ENCODE measurements around the gene CLSTN2.

Gene CLSTN2

DNA sequence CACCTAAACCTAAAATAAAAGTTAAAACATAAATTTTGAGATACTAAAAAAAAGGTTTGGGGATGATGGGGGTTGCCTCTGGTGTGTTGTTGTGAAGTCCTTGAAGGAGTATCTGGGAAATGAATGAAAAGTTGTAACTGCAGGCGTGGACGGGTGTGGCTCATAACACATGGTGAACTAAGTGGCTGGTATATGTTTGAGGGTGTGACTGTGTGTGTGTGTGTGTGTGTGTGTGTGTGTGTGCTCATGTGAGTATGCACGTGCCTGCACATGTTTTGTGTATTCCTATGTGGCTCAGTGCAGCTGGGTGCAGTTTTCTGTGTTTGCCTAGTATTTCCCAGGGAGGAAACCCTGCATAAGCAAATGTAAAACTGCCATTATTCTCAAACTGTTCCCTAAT is 513.0 kb downstream of the CLSTN2 start:
- 90 to 100% methylated on average over 2 to 3 of the region's 3 CpGs for WGBS, 2 experiments (ENCODE audit: insufficient coverage in 2 of 2)
- Histone ChIP-seq H3K4me1 (ENCODE audit: control insufficient read depth, insufficient read depth, low read length, poor library complexity, severe bottlenecking) (no peaks in the 10 kb centered on the region), H3K36me3 (ENCODE audit: control insufficient read depth, insufficient read depth, low read length) (no peaks in the 10 kb centered on the region), H3K9me3 (ENCODE audit: control insufficient read depth, low read length) (no peaks in the 10 kb centered on the region), H3K27ac (ENCODE audit: low read depth, low read length, severe bottlenecking) (no peak overlapping the region), H3K4me3 (ENCODE audit: extremely low read depth, insufficient read depth, low read length, poor library complexity, severe bottlenecking) (no peak overlapping the region)

DNA sequence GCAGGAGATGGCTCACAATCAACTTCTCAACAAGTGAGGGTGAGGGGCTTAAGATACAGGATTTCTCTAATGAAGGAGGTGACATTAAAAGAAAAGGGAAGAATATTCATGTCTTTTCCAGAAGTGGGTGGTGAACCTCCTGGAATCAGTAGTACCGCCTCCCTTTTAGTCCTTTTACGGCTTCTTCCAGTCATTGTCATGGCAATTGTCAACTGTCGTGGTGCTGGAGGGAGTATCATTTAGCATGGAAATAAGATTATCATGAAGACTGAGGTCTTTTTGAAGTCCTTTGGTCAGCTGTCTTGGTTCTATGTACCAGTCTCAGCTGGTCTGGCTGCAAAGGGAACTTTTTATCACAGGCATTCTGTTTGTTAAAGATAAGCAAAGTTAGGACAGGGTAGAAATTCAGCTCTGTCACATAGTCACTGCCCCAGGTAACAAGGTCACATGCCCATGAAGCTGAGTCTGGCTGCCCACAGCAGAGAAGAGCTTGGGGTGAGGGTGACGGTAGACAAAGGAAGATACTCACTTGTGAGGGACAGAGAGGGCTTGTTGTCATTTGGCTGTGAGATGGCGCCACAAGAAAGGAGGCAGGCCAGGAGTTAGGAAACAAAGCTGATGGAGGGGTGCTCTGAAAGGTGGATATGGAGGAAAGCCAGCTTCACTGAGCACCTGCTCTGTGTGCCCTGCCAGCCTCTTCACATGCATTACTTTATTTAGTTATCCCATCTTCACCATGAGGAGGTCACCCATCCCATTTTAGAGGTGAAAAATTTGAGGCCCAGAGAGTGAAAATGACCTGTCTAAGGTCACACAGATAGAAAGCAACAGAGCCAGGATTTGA is 514.6 kb downstream of the CLSTN2 start:
- 87 to 93% methylated on average over 4 to 5 of the region's 5 CpGs for WGBS, 2 experiments (ENCODE audit: insufficient coverage in 2 of 2)
- Histone ChIP-seq H3K4me3 (ENCODE audit: extremely low read depth, insufficient read depth, low read length, poor library complexity, severe bottlenecking) (no peak overlapping the region), H3K9me3 (ENCODE audit: control insufficient read depth, low read length) (no peaks in the 10 kb centered on the region), H3K36me3 (ENCODE audit: control insufficient read depth, insufficient read depth, low read length) (no peaks in the 10 kb centered on the region), H3K27ac (ENCODE audit: low read depth, low read length, severe bottlenecking) (no peak overlapping the region), H3K4me1 (ENCODE audit: control insufficient read depth, insufficient read depth, low read length, poor library complexity, severe bottlenecking) (no peaks in the 10 kb centered on the region)

DNA sequence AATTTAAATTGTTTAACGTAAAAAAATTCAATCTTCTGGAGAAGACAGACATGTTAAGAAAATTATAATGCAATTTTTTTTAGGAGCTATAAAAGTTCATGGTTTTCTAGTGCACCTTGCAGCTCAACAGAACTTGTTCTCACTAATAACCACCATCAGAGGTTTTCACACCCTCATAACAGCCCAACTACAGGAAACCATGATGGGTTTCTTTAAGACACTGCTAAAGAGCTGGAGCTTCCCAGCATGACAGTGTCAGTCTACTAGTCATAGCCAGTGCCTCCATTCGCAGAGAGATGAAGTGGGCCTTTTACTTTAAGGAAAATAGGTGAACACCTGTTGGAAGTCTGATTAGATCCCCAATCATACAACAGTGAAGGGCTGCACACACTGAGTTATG is 518.8 kb downstream of the CLSTN2 start:
- no peak overlapping the region for H3K4me3 ChIP-seq (ENCODE audit: extremely low read depth, insufficient read depth, low read length, poor library complexity, severe bottlenecking)
- no peak overlapping the region for H3K27ac ChIP-seq (ENCODE audit: low read depth, low read length, severe bottlenecking)
- no peaks in the 10 kb centered on the region for H3K36me3 ChIP-seq (ENCODE audit: control insufficient read depth, insufficient read depth, low read length)
- H3K9me3 ChIP-seq (ENCODE audit: control insufficient read depth, low read length), result no peaks in the 10 kb centered on the region
- 100% methylated on average over 1 of the region's 2 CpGs; no CpG with 5 or more reads in 1 of the 2 experiments for WGBS, 2 experiments (ENCODE audit: insufficient coverage in 2 of 2)
- H3K4me1 ChIP-seq (ENCODE audit: control insufficient read depth, insufficient read depth, low read length, poor library complexity, severe bottlenecking), result no peaks in the 10 kb centered on the region

DNA sequence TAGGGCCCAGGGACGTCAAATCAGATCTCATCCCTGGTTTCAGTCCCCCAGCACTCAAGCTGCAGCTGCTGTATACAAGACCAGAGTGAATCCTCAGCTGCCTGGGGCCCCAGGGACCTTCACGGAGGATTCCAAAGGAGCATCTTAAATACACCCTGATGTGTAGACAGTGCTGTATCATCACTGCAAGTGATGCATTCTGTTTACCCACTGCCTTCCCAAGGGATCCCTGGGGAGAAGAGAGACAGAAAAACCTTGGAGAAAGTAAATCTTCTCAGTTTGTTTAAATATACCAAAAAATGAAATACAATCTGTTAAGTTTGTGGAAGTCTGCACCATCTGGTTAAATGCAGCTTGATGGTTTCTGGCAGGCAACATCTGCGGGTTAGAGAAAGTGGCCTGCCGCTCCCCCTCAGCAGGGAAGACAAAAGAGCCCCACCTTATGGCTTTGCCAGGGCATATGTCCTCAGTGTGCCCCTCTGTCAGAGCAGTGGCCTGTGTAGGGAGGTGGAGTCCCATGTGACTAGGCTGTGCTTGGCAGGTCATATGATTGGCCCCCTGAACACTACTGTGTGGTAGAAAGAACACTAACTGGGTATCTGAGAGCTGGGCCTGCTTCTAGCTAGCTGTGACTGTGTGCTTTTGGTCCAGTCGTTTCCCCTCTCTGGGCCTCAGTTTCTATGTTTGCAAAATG is 520.7 kb downstream of the CLSTN2 start:
- Histone ChIP-seq H3K4me1 (ENCODE audit: control insufficient read depth, insufficient read depth, low read length, poor library complexity, severe bottlenecking) (no peaks in the 10 kb centered on the region), H3K36me3 (ENCODE audit: control insufficient read depth, insufficient read depth, low read length) (no peaks in the 10 kb centered on the region), H3K4me3 (ENCODE audit: extremely low read depth, insufficient read depth, low read length, poor library complexity, severe bottlenecking) (no peak overlapping the region), H3K9me3 (ENCODE audit: control insufficient read depth, low read length) (no peaks in the 10 kb centered on the region), H3K27ac (ENCODE audit: low read depth, low read length, severe bottlenecking) (no peak overlapping the region)
- 91 to 93% methylated on average over 5 of the region's 5 CpGs for WGBS, 2 experiments (ENCODE audit: insufficient coverage in 2 of 2)

DNA sequence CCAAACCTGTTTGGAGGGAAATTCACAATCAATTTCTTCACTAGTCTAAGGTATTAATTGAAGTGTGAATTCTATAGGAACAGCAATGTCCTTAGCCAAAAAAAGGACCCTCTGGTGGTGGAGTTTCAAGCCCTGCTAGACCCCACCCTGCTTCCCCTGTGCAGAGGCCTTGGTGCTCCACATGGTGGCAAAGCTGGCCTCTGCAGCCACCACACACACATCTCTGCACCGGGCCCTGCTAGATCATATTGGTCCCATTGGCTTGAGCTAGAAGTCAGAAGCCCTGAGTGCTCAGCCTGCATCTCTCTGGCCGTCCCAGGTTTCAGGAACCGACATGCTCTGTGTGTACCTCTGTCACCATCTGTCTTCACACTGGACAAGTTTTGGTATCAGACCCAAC is 522.0 kb downstream of the CLSTN2 start:
- no peak overlapping the region for H3K27ac ChIP-seq (ENCODE audit: low read depth, low read length, severe bottlenecking)
- H3K4me3 ChIP-seq (ENCODE audit: extremely low read depth, insufficient read depth, low read length, poor library complexity, severe bottlenecking), result no peak overlapping the region
- H3K9me3 ChIP-seq (ENCODE audit: control insufficient read depth, low read length), result no peaks in the 10 kb centered on the region
- 88 to 90% methylated on average over 3 of the region's 3 CpGs for WGBS, 2 experiments (ENCODE audit: insufficient coverage in 2 of 2)
- H3K36me3 ChIP-seq (ENCODE audit: control insufficient read depth, insufficient read depth, low read length), result no peaks in the 10 kb centered on the region
- no peaks in the 10 kb centered on the region for H3K4me1 ChIP-seq (ENCODE audit: control insufficient read depth, insufficient read depth, low read length, poor library complexity, severe bottlenecking)

DNA sequence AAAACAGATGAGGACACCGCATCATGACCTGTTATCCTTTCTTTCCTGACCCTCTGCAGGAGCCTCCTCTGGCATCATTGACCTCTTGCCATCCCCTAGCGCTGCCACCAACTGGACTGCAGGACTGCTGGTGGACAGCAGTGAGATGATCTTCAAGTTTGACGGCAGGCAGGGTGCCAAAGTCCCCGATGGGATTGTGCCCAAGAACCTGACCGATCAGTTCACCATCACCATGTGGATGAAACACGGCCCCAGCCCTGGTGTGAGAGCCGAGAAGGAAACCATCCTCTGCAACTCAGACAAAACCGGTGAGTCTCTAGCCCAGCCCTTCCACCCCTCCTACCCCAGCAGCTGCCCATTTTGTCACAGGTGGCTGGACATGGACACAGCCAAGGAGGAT is 524.5 kb downstream of the CLSTN2 start:
- no peak overlapping the region for H3K4me3 ChIP-seq (ENCODE audit: extremely low read depth, insufficient read depth, low read length, poor library complexity, severe bottlenecking)
- WGBS, 2 experiments (ENCODE audit: insufficient coverage in 2 of 2), result 90 to 94% methylated on average over 7 to 8 of the region's 8 CpGs
- H3K27ac ChIP-seq (ENCODE audit: low read depth, low read length, severe bottlenecking), result no peak overlapping the region
- H3K9me3 ChIP-seq (ENCODE audit: control insufficient read depth, low read length), result no peaks in the 10 kb centered on the region
- no peaks in the 10 kb centered on the region for H3K36me3 ChIP-seq (ENCODE audit: control insufficient read depth, insufficient read depth, low read length)
- no peaks in the 10 kb centered on the region for H3K4me1 ChIP-seq (ENCODE audit: control insufficient read depth, insufficient read depth, low read length, poor library complexity, severe bottlenecking)

DNA sequence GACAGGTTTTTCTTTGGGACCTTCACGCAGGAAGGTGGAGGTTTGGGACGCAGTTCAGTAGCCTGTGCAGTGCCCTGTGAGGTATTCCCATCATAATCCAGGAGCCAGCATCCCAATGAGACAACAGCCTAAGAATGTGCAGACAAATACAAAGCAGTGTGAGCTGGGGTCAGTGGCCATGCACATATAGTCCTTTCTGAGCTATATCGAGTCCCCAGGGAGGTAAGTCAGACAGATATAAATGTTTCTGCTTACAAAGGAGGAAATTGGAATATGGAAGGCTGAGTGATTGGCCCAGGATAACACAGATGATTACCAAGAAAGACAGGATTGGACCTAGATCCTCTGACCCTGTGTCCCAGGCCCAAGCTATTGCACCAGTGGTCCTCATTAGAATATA is 526.3 kb downstream of the CLSTN2 start:
- H3K4me1 ChIP-seq (ENCODE audit: control insufficient read depth, insufficient read depth, low read length, poor library complexity, severe bottlenecking), result no peaks in the 10 kb centered on the region
- H3K27ac ChIP-seq (ENCODE audit: low read depth, low read length, severe bottlenecking), result no peak overlapping the region
- no peaks in the 10 kb centered on the region for H3K36me3 ChIP-seq (ENCODE audit: control insufficient read depth, insufficient read depth, low read length)
- no peak overlapping the region for H3K4me3 ChIP-seq (ENCODE audit: extremely low read depth, insufficient read depth, low read length, poor library complexity, severe bottlenecking)
- 90 to 92% methylated on average over 3 of the region's 3 CpGs for WGBS, 2 experiments (ENCODE audit: insufficient coverage in 2 of 2)
- H3K9me3 ChIP-seq (ENCODE audit: control insufficient read depth, low read length), result no peaks in the 10 kb centered on the region

DNA sequence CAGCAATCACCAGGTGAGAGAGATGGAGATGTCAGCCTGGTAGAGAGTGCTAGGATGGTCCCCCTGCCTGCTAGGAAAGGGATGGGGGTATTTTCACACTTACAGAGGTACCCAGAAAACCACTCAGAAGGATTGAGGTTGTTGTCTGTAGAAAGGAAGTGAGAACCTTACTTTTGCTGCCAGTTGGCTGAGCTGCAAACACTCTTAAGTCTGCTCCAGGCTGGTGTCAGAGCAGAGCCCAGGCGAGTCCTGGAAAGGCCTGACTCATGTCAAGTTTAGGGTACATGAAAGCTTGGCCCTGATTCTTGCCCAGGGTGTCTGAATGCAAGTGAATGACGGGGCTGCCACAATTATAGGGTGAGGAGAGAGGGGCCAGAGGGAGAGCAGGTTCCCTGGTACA is 528.4 kb downstream of the CLSTN2 start:
- Histone ChIP-seq H3K4me1 (ENCODE audit: control insufficient read depth, insufficient read depth, low read length, poor library complexity, severe bottlenecking) (peaks cover 6% of the 10 kb centered on the region), H3K4me3 (ENCODE audit: extremely low read depth, insufficient read depth, low read length, poor library complexity, severe bottlenecking) (no peak overlapping the region), H3K27ac (ENCODE audit: low read depth, low read length, severe bottlenecking) (no peak overlapping the region), H3K36me3 (ENCODE audit: control insufficient read depth, insufficient read depth, low read length) (no peaks in the 10 kb centered on the region), H3K9me3 (ENCODE audit: control insufficient read depth, low read length) (no peaks in the 10 kb centered on the region)
- WGBS, 2 experiments (ENCODE audit: insufficient coverage in 2 of 2), result 88 to 93% methylated on average over 2 of the region's 2 CpGs

DNA sequence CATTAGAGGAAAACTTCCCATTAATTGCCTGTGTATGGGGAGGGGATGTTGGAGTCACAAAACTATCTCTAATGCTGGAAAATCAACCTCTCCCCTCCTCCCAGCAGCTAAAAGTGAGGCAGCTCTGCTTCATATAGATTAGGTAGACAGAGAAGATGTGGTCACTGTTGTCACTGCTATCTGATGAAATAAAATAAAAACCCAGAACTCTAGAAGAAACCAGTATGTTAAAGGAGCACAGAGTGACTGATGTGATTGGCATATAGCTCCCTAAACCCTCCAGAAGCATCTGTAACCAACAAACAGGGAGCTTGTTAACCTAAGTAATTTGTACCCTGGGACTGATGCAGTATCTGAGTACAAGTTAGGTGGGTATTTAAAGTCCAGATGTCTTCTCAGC is 531.0 kb downstream of the CLSTN2 start:
- H3K9me3 ChIP-seq (ENCODE audit: control insufficient read depth, low read length), result no peaks in the 10 kb centered on the region
- H3K36me3 ChIP-seq (ENCODE audit: control insufficient read depth, insufficient read depth, low read length), result no peaks in the 10 kb centered on the region
- H3K4me1 ChIP-seq (ENCODE audit: control insufficient read depth, insufficient read depth, low read length, poor library complexity, severe bottlenecking), result peaks cover 6% of the 10 kb centered on the region
- no peak overlapping the region for H3K4me3 ChIP-seq (ENCODE audit: extremely low read depth, insufficient read depth, low read length, poor library complexity, severe bottlenecking)
- H3K27ac ChIP-seq (ENCODE audit: low read depth, low read length, severe bottlenecking), result no peak overlapping the region

DNA sequence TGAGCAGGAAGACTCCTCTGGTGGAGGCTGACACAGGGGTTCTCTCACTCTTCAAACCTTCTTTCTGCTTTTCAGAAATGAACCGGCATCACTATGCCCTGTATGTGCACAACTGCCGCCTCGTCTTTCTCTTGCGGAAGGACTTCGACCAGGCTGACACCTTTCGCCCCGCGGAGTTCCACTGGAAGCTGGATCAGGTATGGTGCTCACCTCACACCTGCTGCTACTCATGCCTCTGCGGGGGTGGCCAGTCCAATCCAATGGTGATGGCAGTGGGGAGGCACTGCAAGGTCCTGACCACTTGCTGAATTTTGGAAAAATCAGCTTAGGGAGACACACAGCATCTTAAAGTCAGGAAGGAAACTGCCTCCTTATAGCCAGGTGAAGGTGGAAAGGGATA is 531.5 kb downstream of the CLSTN2 start:
- peaks cover 6% of the 10 kb centered on the region for H3K4me1 ChIP-seq (ENCODE audit: control insufficient read depth, insufficient read depth, low read length, poor library complexity, severe bottlenecking)
- H3K9me3 ChIP-seq (ENCODE audit: control insufficient read depth, low read length), result no peaks in the 10 kb centered on the region
- 92 to 95% methylated on average over 5 to 8 of the region's 9 CpGs for WGBS, 2 experiments (ENCODE audit: insufficient coverage in 2 of 2)
- H3K27ac ChIP-seq (ENCODE audit: low read depth, low read length, severe bottlenecking), result no peak overlapping the region
- no peaks in the 10 kb centered on the region for H3K36me3 ChIP-seq (ENCODE audit: control insufficient read depth, insufficient read depth, low read length)
- no peak overlapping the region for H3K4me3 ChIP-seq (ENCODE audit: extremely low read depth, insufficient read depth, low read length, poor library complexity, severe bottlenecking)

DNA sequence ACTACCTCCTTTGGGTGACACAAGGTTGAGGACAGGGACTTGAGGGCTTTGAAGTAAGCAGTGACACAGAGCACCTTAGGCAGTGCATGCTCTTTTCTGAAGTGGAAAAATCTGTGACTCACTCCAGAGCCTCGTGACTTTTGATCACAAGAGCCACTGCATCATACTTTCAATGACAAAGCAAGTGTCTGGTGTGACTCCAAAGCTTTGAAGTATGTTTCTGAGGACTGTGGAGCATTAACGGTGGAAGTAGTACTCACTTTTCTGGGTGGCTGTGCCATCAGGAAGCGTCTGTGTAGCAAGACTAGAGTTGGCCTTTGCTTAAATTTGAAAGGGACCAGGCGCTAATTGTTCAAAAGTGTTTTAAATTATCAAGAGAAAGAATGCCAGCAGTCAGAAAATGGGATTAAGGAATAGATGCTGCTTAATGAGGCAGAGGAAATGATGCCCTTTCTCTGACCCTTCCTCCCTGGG is 532.2 kb downstream of the CLSTN2 start:
- WGBS, 2 experiments (ENCODE audit: insufficient coverage in 2 of 2), result 72 to 89% methylated on average over 3 of the region's 4 CpGs
- H3K36me3 ChIP-seq (ENCODE audit: control insufficient read depth, insufficient read depth, low read length), result no peaks in the 10 kb centered on the region
- no peaks in the 10 kb centered on the region for H3K9me3 ChIP-seq (ENCODE audit: control insufficient read depth, low read length)
- no peak overlapping the region for H3K4me3 ChIP-seq (ENCODE audit: extremely low read depth, insufficient read depth, low read length, poor library complexity, severe bottlenecking)
- peaks cover 6% of the 10 kb centered on the region for H3K4me1 ChIP-seq (ENCODE audit: control insufficient read depth, insufficient read depth, low read length, poor library complexity, severe bottlenecking)
- peak overlapping the region; percentile 72 for H3K27ac ChIP-seq (ENCODE audit: low read depth, low read length, severe bottlenecking)
